ENCODE data around the gene NSUN7. TPM values are rescaled to one million over a fixed set of nuclear protein-coding genes. Genes with fewer than 3 reads are reported as not detected.

The NSUN7 gene
- 0.22 to 0.46 TPM (median 0.35 TPM) in 5 replicates for total RNA-seq (2022; extraction: Qiagen RNA extraction)

DNA sequence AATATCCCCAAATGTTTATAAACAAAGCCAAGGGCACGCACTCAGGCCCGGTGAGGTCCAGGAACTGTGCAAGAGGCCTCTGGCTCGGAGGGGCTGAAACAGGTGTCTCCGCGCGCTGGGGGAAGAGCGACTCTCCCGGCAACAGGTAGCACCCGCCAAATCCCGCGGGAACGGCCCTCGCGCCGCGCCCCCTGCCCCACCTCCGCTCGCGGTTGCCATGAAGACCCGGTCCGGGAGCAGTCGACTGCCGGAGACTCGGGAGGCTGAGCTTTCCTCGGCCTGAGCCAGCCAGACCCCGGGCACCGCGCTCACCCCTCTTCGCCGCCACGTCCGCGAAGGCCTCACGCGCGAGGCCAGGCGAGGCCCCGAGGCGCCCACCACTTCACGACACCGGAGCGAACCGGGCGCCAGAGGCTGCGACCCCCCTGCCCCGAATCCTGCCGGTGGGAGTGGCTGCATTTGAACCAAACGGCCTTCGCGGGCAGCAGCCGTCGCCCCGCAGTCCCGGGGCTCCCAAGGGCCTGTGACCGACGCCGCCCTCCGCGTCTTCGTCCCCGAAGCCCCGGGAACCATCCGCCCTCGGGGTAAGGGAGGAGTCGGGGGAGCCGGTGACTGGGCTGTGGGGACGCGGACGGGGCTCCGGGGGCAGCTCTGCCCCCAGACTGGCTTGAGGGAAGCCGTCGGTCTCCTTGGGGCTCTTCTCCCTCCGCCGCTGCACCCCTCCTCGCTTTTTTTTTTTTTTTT, at the start of gene NSUN7:
Gene NSUN7 (plus strand): TSS at position 239 of the 744 bp plus-strand sequence. CDS start 739 bp downstream, outside the sequence.

Other genes starting within 250 kb of the NSUN7 start
- 26.6 to 37.2 TPM (median 34.1 TPM) in 5 replicates for gene RBM47, start 120.1 kb upstream of the NSUN7 start, total RNA-seq (2022; extraction: Qiagen RNA extraction)

All from A549 treated with dexamethasone at 1 μM for 4 hours (cell line).